Stomach (tissue), 9 donors: Measurements from ENCODE around the gene SEMA6A. TPM values are rescaled to one million over a fixed set of nuclear protein-coding genes. Genes with fewer than 3 reads are reported as not detected.

Source experiments
- DNase-seq, 2 donors: peaks; one replicate each; pipeline versions ENCODE4 v3.0.0 to v3.0.0-alpha.2; 2013 to 2019
- H3K27ac ChIP-seq, 5 donors: fragments of 200-600 bp in 4 of 5; sonication (generic) in 4 of 5; one replicate each; pipeline ENCODE4 v1.5.1; 2013 to 2019; ENCODE audit warnings: mild to moderate bottlenecking in 1 of 5, moderate library complexity in 1 of 5
- H3K27me3 ChIP-seq, 3 donors: fragments of 200-600 bp; sonication (generic); one replicate each; pipeline ENCODE4 v1.5.1; 2017 to 2019; ENCODE audit warnings: mixed run types in 1 of 3
- H3K36me3 ChIP-seq, 4 donors: fragments of 200-600 bp; sonication (generic); 1 replicate in 3 of 4; 2 replicates in 1 of 4; pipeline ENCODE4 v1.5.1; 2016 to 2019
- H3K4me1 ChIP-seq, 4 donors: fragments of 200-600 bp; sonication (generic); one replicate each; pipeline ENCODE4 v1.5.1; 2016 to 2019
- H3K4me3 ChIP-seq, 4 donors: fragments of 200-600 bp; sonication (generic) in 3 of 4; one replicate each; pipeline ENCODE4 v1.5.1; 2016 to 2019; ENCODE audit warnings: mild to moderate bottlenecking in 1 of 4
- H3K9me3 ChIP-seq, 4 donors: fragments of 200-600 bp; sonication (generic); one replicate each; pipeline ENCODE4 v1.5.1; 2016 to 2019
- EP300 ChIP-seq: sonication (generic); formaldehyde crosslinking; IDR thresholded peaks from one replicate; pipeline ENCODE4 v1.6.1; 2017; ENCODE audit warnings: antibody characterized with exemption
- POLR2A ChIP-seq, 4 donors: fragments of 450-650 bp; IDR thresholded peaks; one replicate each; pipeline ENCODE4 v1.6.1; 2016; ENCODE audit warnings: antibody characterized with exemption in 4 of 4, control low read depth in 2 of 4, mild to moderate bottlenecking in 1 of 4, moderate library complexity in 1 of 4
- POLR2AphosphoS5 ChIP-seq, 3 donors: sonication (generic); formaldehyde crosslinking; IDR thresholded peaks; one replicate each; pipeline ENCODE4 v1.6.1; 2016; ENCODE audit warnings: antibody characterized with exemption in 3 of 3
- WGBS, 5 donors: extraction: QIAGEN DNeasy Blood & Tissue Kit in 3 of 5; methylation state at CpG; one replicate each; pipeline versions ENCODE4 v1.1.5 to v1.1.7; 2013 to 2018; 5-methylcytosine and 5-hydroxymethylcytosine counted together
- intact Hi-C: fragments of 100-400 bp; cut with DNase I; formaldehyde crosslinking; loops from one replicate; pipeline ENCODE4 v1.15.1; 2023; ENCODE audit warnings: low total_unique reads
- polyA plus RNA-seq, 3 donors: library from polyadenylated mRNA; stranded (reverse); fragments of 200-250 nt; gene quantifications; one replicate each; pipeline ENCODE4 v1.2.3, GENCODE V29; 2013
- total RNA-seq, 5 donors: library from RNA; depleted of rRNA; stranded (reverse); fragments of >200 nt; gene quantifications; one replicate each; pipeline versions ENCODE4 v1.1.0 to v1.2.3, GENCODE V29; 2014 to 2016
- TF ChIP-seq, protein P1 (sequence below), 7 experiments: fragments of 450-650 bp in 4 of 7; fragments of 200-600 bp in 3 of 7; sonication (generic) in 3 of 7; IDR thresholded peaks; one replicate each; pipeline ENCODE4 v1.5.1; 2016 to 2019; ENCODE audit warnings: antibody characterized with exemption in 7 of 7, control low read depth in 2 of 7, mild to moderate bottlenecking in 1 of 7
- donor health status: healthy with polysubstance abuse.
- donor health status: Bipolar disorder and iron deficiency.
- donor health status: healthy.

SEMA6A gene
- total and polyA plus RNA-seq, 8 donors: 0.37 to 37.5 (median 11.0) TPM

DNA sequence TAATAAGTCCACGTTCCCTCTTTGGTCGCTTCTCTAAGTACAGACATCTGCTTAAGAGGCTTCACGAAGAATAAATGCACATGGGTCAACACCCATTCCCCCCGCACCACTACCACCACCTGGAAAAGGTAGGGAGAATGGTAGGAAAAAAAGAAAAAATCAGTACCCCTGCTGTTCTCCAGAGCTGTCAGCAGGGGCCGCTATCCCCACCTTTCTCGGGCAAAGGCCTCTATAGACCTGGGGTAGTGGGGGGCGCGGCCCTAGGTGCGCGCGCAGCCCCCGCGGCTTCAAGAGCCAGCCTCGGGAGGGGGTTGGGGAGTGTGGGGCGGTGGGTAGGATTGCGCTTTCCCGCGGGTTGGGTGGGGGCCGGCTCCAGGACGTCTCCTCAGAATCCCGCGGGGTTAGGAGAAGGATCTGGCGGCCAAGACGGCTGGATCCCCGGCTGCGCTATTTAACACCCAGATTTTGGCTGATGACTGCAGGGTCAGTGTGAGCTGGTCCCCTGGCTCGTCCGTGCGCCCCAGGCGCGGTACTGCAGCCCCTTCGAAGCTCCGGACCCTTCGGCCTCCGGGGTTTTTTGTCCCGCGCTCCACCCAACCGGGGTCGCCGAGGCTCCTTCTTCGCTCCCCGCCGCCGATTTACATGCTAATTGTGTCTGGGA lies 1.6 kb upstream of the SEMA6A start:
- H3K4me3 ChIP-seq: peak overlapping the region; percentile 67 to 86 (median 68)
- H3K4me1 ChIP-seq: peaks cover 6 to 61% (median 54%) of the 10 kb centered on the region in 4 donors
- H3K9me3 ChIP-seq: no peaks in the 10 kb centered on the region
- WGBS, 5 donors: 6 to 15% (median 9%) methylated on average over 27 to 44 of the region's 44 CpGs
- no peaks in the 10 kb centered on the region for H3K36me3 ChIP-seq
- peaks cover 0 to 51% (median 28%) of the 10 kb centered on the region in 3 donors for H3K27me3 ChIP-seq
- peak; percentile 55 to 96 for DNase-seq
- no peak for TF ChIP-seq POLR2A (IDR thresholded peaks at IDR 0.05)
- TF ChIP-seq, protein P1, sequence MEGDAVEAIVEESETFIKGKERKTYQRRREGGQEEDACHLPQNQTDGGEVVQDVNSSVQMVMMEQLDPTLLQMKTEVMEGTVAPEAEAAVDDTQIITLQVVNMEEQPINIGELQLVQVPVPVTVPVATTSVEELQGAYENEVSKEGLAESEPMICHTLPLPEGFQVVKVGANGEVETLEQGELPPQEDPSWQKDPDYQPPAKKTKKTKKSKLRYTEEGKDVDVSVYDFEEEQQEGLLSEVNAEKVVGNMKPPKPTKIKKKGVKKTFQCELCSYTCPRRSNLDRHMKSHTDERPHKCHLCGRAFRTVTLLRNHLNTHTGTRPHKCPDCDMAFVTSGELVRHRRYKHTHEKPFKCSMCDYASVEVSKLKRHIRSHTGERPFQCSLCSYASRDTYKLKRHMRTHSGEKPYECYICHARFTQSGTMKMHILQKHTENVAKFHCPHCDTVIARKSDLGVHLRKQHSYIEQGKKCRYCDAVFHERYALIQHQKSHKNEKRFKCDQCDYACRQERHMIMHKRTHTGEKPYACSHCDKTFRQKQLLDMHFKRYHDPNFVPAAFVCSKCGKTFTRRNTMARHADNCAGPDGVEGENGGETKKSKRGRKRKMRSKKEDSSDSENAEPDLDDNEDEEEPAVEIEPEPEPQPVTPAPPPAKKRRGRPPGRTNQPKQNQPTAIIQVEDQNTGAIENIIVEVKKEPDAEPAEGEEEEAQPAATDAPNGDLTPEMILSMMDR (IDR thresholded peaks at IDR 0.05): peak in 5 of 7 experiments; percentile 67 to 85 (median 80)
- peak overlapping the region in 4 of 5 donors; percentile 67 to 87 (median 72) for H3K27ac ChIP-seq
- intact Hi-C loops: loop anchor here (10.0 kb wide), 1 partner anchor 369 kb away; no protein-coding TSS in a partner anchor

- Histone ChIP-seq H3K9me3 (no peaks in the 10 kb centered on the region), H3K36me3 (no peaks in the 10 kb centered on the region), H3K4me3 (peak overlapping the region; percentile 67 to 86 (median 68)), H3K4me1 (peaks cover 6 to 67% (median 55%) of the 10 kb centered on the region in 4 donors), H3K27me3 (peaks cover 0 to 51% (median 28%) of the 10 kb centered on the region in 3 donors), H3K27ac (peak overlapping the region in 4 of 5 donors; percentile 67 to 87 (median 72))
- WGBS, 5 donors: 0 to 2% (median 1%) methylated on average over 33 of the region's 33 CpGs
- DNase-seq: peak in 1 of 2 donors; percentile 72
- intact Hi-C loops: loop anchor here (10.0 kb wide), 1 partner anchor 369 kb away; no protein-coding TSS in a partner anchor
- TF ChIP-seq, protein P1 (IDR thresholded peaks at IDR 0.05): no peak
- TF ChIP-seq POLR2AphosphoS5 (IDR thresholded peaks at IDR 0.05): no peak
- no peak for TF ChIP-seq EP300
- no peak for TF ChIP-seq POLR2A (IDR thresholded peaks at IDR 0.05)
These were observed 866 bp upstream of the SEMA6A start for GRCh38 chr5:116575326-116576052.

GRCh38 chr5:116573702-116574366 lies 789 bp downstream of the SEMA6A start:
- 0 to 2% (median 1%) methylated on average over 50 to 61 of the region's 61 CpGs for WGBS, 5 donors
- TF ChIP-seq POLR2AphosphoS5 (IDR thresholded peaks at IDR 0.05) (no peak), EP300 (no peak), POLR2A (IDR thresholded peaks at IDR 0.05) (no peak)
- TF ChIP-seq, protein P1 (IDR thresholded peaks at IDR 0.05): no peak
- intact Hi-C loops: loop anchor here (5.0 to 10.0 kb wide), 2 partner anchors 371 to 437 kb away; no protein-coding TSS in a partner anchor
- peak in 1 of 2 donors; percentile 73 for DNase-seq
- Histone ChIP-seq H3K9me3 (no peaks in the 10 kb centered on the region), H3K27me3 (peaks cover 0 to 56% (median 28%) of the 10 kb centered on the region in 3 donors), H3K4me3 (peak overlapping the region; percentile 67 to 86 (median 68)), H3K4me1 (peaks cover 6 to 62% (median 53%) of the 10 kb centered on the region in 4 donors), H3K27ac (peak overlapping the region; percentile 5 to 87 (median 68)), H3K36me3 (no peaks in the 10 kb centered on the region)

GRCh38 chr5:116573279-116573701 lies 1.3 kb downstream of the SEMA6A start:
- WGBS, 5 donors: 0 to 7% (median 1%) methylated on average over 12 to 35 of the region's 35 CpGs
- DNase-seq: peak; percentile 36 to 75

More at GRCh38 chr5:116573279-116573701, 1.3 kb downstream of the SEMA6A start:
- H3K27me3 ChIP-seq: peaks cover 0 to 56% (median 28%) of the 10 kb centered on the region in 3 donors
- intact Hi-C loops: loop anchor here (5.0 to 10.0 kb wide), 2 partner anchors 372 to 436 kb away; no protein-coding TSS in a partner anchor
- H3K27ac ChIP-seq: peak overlapping the region; percentile 51 to 87 (median 68)
- peaks cover 6 to 65% (median 53%) of the 10 kb centered on the region in 4 donors for H3K4me1 ChIP-seq
- no peaks in the 10 kb centered on the region for H3K9me3 ChIP-seq
- TF ChIP-seq POLR2AphosphoS5 (IDR thresholded peaks at IDR 0.05) (no peak), EP300 (no peak), POLR2A (IDR thresholded peaks at IDR 0.05) (no peak)
- TF ChIP-seq, protein P1 (IDR thresholded peaks at IDR 0.05): no peak
- H3K36me3 ChIP-seq: no peaks in the 10 kb centered on the region
- peak overlapping the region; percentile 67 to 86 (median 68) for H3K4me3 ChIP-seq
